Panc1 (cell line): ENCODE data around the gene KRTDAP. TPM values are rescaled to one million over a fixed set of nuclear protein-coding genes. Genes with fewer than 3 reads are reported as not detected.

Experiments
- ATAC-seq: fragments of 200-7000 bp; cut with Tn5 transposase; 2 replicates; pipeline ENCODE4 v1.9.1; 2020; ENCODE audit warnings: mild to moderate bottlenecking, moderate library complexity
- BruUV-seq: library from RNA; stranded (reverse); fragments of 400-500 nt; replicated peaks from 2 replicates; lab custom pipeline; 2021; lab: Mats Ljungman, UMichigan
- CTCF ChIA-PET: fragments of 300-600 bp; sonication (Branson Sonifier 250); formaldehyde crosslinking; loops from one replicate; lab custom pipeline; 2022; ENCODE audit warnings: antibody characterized with exemption; lab: Charles Lee
- POLR2A ChIA-PET: fragments of 300-600 bp; sonication (Branson Sonifier 250); formaldehyde crosslinking; loops from one replicate; lab custom pipeline; 2022; ENCODE audit warnings: antibody characterized with exemption; lab: Charles Lee
- DNase-seq: peaks from one replicate; pipeline ENCODE4 v3.0.0-alpha.2; 2010; ENCODE audit warnings: low read depth, low spot score
- H3K27ac ChIP-seq: 2 replicates; pipeline ENCODE4 v1.5.1; 2011; ENCODE audit warnings: mild to moderate bottlenecking, low read length, inconsistent platforms
- H3K27me3 ChIP-seq: fragments of 200-500 bp; sonication (Bioruptor generic); 2 replicates; pipeline ENCODE4 v1.6.0; 2014; ENCODE audit warnings: low read length, inconsistent platforms; ENCODE audit not compliant: control insufficient read depth, insufficient read depth
- H3K36me3 ChIP-seq: fragments of 200-500 bp; sonication (Bioruptor generic); 2 replicates; pipeline ENCODE4 v1.5.1; 2014; ENCODE audit warnings: inconsistent platforms, mild to moderate bottlenecking, low read length, moderate library complexity; ENCODE audit not compliant: control insufficient read depth, insufficient read depth
- H3K4me1 ChIP-seq: 2 replicates; pipeline ENCODE4 v1.5.1; 2011; ENCODE audit warnings: inconsistent platforms, mild to moderate bottlenecking, low read length, moderate library complexity; ENCODE audit not compliant: control insufficient read depth, insufficient read depth
- H3K4me3 ChIP-seq, 2 experiments: 2 replicates each; pipeline ENCODE4 v1.5.1; 2011 to 2012; ENCODE audit warnings: low read depth in 2 of 2, low read length in 2 of 2, mild to moderate bottlenecking in 2 of 2, inconsistent platforms in 1 of 2, moderate library complexity in 1 of 2
- H3K9me3 ChIP-seq: fragments of 200-500 bp; sonication (Bioruptor generic); 2 replicates; pipeline ENCODE4 v1.5.1; 2014; ENCODE audit warnings: low read depth, mild to moderate bottlenecking, inconsistent platforms, low read length, moderate library complexity; ENCODE audit not compliant: control insufficient read depth, insufficient read depth
- POLR2AphosphoS5 ChIP-seq: IDR thresholded peaks from 2 replicates; pipeline ENCODE4 v1.6.1; 2012; ENCODE audit warnings: mild to moderate bottlenecking, low read depth, low read length, moderate library complexity
- SIN3A ChIP-seq: IDR thresholded peaks from 2 replicates; pipeline ENCODE4 v1.6.1; 2012; ENCODE audit warnings: low read depth, mild to moderate bottlenecking, low read length, moderate library complexity, borderline replicate concordance; ENCODE audit not compliant: insufficient read depth
- TCF7L2 ChIP-seq: IDR thresholded peaks from 2 replicates; pipeline ENCODE4 v1.6.1; 2011; ENCODE audit warnings: mild to moderate bottlenecking, low read depth, low read length, inconsistent platforms
- in situ Hi-C: cut with HindIII; loops from 2 replicates; pipeline ENCODE4 v1.10.0; 2016; ENCODE audit warnings: low sequenced_read_pairs, low pct_unique_long_range_greater_than_20kb
- intact Hi-C: fragments of 100-400 bp; cut with micrococcal nuclease; formaldehyde crosslinking; loops from one replicate; pipeline ENCODE4 v1.10.0; 2022; ENCODE audit not compliant: unreplicated experiment
- total RNA-seq: library from RNA; stranded (reverse); gene quantifications from one replicate; pipeline ENCODE4 v1.2.1, GENCODE V29; 2021; ENCODE audit not compliant: unreplicated experiment
- TF ChIP-seq, protein P1 (sequence below): fragments of 450-650 bp; IDR thresholded peaks from 2 replicates; pipeline ENCODE4 v1.5.1; 2017; ENCODE audit warnings: mild to moderate bottlenecking
- TF ChIP-seq, protein P2 (sequence below), 2 experiments: IDR thresholded peaks; 2 replicates each; pipeline ENCODE4 v1.6.1; 2011 to 2012; ENCODE audit warnings: low read depth in 2 of 2, control low read depth in 1 of 2, low read length in 1 of 2, mild to moderate bottlenecking in 1 of 2, moderate library complexity in 1 of 2; ENCODE audit not compliant: insufficient read depth in 1 of 2

The KRTDAP gene
- total RNA-seq, 1 experiment from 2014 or later = not detected

DNA sequence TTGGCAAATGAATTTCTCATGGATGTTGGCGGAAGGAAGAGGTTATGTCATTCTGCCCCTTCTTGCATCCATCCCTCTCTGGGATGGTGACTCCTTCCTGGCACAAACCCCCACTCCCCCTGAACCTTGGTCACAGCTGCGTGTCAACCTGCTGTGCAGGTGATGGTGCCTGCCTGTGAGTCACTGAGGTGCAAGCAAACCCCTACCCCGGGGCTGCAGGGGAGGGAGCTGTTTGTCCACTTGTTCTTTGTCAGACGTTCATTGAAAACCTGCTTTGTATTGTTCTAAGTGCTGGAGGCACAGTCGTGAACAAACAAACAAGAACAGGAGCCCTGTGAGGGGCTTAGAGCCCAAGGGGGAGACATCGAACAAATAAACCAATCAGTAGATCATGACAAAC, 41.0 kb upstream of the KRTDAP start:
- ATAC-seq (no peak), DNase-seq (no peak)
- CTCF ChIA-PET = no interaction called here
- Histone ChIP-seq H3K4me1 (peaks cover 4% of the 10 kb centered on the region; the same call in 1 of the 2 replicates), H3K27ac (no peak overlapping the region), H3K9me3 (no peaks in the 10 kb centered on the region), H3K4me3 (no peak overlapping the region), H3K27me3 (no peaks in the 10 kb centered on the region), H3K36me3 (no peaks in the 10 kb centered on the region)
- in situ Hi-C loops = no loop called here
- TF ChIP-seq POLR2AphosphoS5 (no peak), SIN3A (no peak), TCF7L2 (no peak)
- TF ChIP-seq, protein P1, sequence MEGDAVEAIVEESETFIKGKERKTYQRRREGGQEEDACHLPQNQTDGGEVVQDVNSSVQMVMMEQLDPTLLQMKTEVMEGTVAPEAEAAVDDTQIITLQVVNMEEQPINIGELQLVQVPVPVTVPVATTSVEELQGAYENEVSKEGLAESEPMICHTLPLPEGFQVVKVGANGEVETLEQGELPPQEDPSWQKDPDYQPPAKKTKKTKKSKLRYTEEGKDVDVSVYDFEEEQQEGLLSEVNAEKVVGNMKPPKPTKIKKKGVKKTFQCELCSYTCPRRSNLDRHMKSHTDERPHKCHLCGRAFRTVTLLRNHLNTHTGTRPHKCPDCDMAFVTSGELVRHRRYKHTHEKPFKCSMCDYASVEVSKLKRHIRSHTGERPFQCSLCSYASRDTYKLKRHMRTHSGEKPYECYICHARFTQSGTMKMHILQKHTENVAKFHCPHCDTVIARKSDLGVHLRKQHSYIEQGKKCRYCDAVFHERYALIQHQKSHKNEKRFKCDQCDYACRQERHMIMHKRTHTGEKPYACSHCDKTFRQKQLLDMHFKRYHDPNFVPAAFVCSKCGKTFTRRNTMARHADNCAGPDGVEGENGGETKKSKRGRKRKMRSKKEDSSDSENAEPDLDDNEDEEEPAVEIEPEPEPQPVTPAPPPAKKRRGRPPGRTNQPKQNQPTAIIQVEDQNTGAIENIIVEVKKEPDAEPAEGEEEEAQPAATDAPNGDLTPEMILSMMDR = no peak
- TF ChIP-seq, protein P2, sequence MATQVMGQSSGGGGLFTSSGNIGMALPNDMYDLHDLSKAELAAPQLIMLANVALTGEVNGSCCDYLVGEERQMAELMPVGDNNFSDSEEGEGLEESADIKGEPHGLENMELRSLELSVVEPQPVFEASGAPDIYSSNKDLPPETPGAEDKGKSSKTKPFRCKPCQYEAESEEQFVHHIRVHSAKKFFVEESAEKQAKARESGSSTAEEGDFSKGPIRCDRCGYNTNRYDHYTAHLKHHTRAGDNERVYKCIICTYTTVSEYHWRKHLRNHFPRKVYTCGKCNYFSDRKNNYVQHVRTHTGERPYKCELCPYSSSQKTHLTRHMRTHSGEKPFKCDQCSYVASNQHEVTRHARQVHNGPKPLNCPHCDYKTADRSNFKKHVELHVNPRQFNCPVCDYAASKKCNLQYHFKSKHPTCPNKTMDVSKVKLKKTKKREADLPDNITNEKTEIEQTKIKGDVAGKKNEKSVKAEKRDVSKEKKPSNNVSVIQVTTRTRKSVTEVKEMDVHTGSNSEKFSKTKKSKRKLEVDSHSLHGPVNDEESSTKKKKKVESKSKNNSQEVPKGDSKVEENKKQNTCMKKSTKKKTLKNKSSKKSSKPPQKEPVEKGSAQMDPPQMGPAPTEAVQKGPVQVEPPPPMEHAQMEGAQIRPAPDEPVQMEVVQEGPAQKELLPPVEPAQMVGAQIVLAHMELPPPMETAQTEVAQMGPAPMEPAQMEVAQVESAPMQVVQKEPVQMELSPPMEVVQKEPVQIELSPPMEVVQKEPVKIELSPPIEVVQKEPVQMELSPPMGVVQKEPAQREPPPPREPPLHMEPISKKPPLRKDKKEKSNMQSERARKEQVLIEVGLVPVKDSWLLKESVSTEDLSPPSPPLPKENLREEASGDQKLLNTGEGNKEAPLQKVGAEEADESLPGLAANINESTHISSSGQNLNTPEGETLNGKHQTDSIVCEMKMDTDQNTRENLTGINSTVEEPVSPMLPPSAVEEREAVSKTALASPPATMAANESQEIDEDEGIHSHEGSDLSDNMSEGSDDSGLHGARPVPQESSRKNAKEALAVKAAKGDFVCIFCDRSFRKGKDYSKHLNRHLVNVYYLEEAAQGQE (IDR thresholded peaks at IDR 0.05; ENCODE audit: insufficient read depth in 1 of 2, low read depth in 2 of 2, low read length in 1 of 2) = no peak
- BruUV-seq = no TSS peak
- intact Hi-C loops = no loop called here
- POLR2A ChIA-PET = no interaction called here

DNA sequence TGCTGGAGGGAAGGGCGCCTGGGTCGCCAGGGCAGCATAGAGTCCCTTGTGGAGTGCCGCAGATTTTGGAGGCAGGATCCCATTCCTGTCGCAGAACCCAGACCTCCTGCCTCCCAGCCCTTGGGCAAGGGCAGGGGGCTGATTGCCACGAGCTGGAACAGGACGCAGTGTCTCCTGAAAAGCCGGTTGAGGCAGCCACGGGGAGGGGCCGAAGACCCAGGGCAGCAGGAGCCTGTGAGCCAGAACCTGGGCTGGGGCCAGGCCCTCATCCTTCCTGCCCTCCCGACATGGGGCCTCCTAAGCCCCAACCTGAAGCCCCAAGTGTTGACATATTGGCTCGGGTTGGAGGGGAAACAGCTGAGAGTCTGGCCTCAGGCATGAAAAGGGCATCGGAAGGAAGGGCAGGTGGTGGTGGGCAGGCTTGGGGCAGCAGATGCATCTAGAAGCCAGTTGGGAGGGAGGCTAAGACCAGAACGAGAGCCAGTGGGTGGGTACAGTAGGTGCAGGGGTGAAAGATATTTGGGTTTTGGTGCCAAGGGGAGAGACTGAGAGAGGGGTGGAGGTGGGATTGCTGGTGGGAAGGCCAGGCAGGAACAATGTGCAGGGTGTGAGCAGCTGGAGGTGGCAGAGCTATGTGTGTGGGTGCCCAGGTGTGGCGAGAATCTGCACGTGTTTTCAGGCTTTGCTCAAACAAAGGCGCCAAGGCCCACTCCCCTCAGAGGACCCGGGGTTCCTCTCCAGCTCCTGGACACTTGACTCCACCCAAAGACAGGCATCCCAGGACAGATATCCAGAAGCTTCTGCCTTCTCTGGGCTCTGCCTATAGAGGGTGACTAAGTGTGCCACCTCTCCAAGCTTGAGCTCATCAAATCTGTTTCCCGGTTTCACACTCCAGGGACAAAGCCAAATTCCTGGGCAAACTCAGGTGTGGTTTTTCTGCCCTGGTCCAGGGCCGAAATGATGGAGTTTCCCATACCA, 39.3 kb upstream of the KRTDAP start:
- in situ Hi-C loops (no loop called here), intact Hi-C loops (no loop called here)
- TF ChIP-seq, protein P2 (IDR thresholded peaks at IDR 0.05; ENCODE audit: insufficient read depth in 1 of 2, low read depth in 2 of 2, low read length in 1 of 2) = no peak
- TF ChIP-seq, protein P1 = no peak
- no peak for TF ChIP-seq TCF7L2
- no TSS peak for BruUV-seq
- Histone ChIP-seq H3K4me1 (peaks cover 3% of the 10 kb centered on the region; the same call in 1 of the 2 replicates), H3K9me3 (no peaks in the 10 kb centered on the region), H3K27me3 (no peaks in the 10 kb centered on the region), H3K27ac (no peak overlapping the region), H3K4me3 (no peak overlapping the region), H3K36me3 (no peaks in the 10 kb centered on the region)
- ChIA-PET POLR2A (no interaction called here), CTCF (no interaction called here)
- ATAC-seq (no peak), DNase-seq (no peak)
